Measurements from ENCODE around the gene CIITA. TPM values are rescaled to one million over a fixed set of nuclear protein-coding genes. Genes with fewer than 3 reads are reported as not detected.

CIITA gene
- total and polyA plus RNA-seq, 10 of the 15 experiments (the other 5 are each of a cell fraction or from before 2014, with no cell fraction given), result 11.5 to 145 (median 49.7) TPM

- TF ChIP-seq ZNF687 (IDR thresholded peaks at IDR 0.05) (peak; percentile 44; the same call in 1 of the 2 replicates), CBFB (IDR thresholded peaks at IDR 0.05; ENCODE audit: low read depth) (no peak), FOS (IDR thresholded peaks at IDR 0.05; ENCODE audit: borderline replicate concordance, extremely low read depth, insufficient read length) (no peak), RAD21 (IDR thresholded peaks at IDR 0.05; ENCODE audit: insufficient read depth, low read depth, low read length) (peak; percentile 97), MEF2B (IDR thresholded peaks at IDR 0.05; ENCODE audit: partially characterized antibody, poor library complexity, severe bottlenecking) (peak; percentile 37), CREB1 (IDR thresholded peaks at IDR 0.05; ENCODE audit: low read depth) (no peak), ZBED1 (IDR thresholded peaks at IDR 0.05; ENCODE audit: borderline replicate concordance) (no peak), MYB (IDR thresholded peaks at IDR 0.05; ENCODE audit: borderline replicate concordance, low read depth, low read length) (no peak), SUZ12 (IDR thresholded peaks at IDR 0.05; ENCODE audit: unreplicated experiment) (no peak), HSF1 (IDR thresholded peaks at IDR 0.05; ENCODE audit: low read depth, low read length) (no peak), PML (IDR thresholded peaks at IDR 0.05; ENCODE audit: low read length) (peak; percentile 63; the same call in 1 of the 2 replicates), GABPA (IDR thresholded peaks at IDR 0.05; ENCODE audit: low read depth) (no peak), ZNF24 (IDR thresholded peaks at IDR 0.05) (0 out of 2 replicates have a peak, but pooled peaks have one; percentile 16), MEF2A (IDR thresholded peaks at IDR 0.05; ENCODE audit: insufficient read depth, low read depth, low read length) (0 out of 2 replicates have a peak, but pooled peaks have one; percentile 34), SPI1 (IDR thresholded peaks at IDR 0.05; ENCODE audit: borderline replicate concordance, insufficient read depth, low read depth, low read length) (no peak), JUND (IDR thresholded peaks at IDR 0.05; ENCODE audit: low read depth, low read length) (no peak), NFXL1 (IDR thresholded peaks at IDR 0.05; ENCODE audit: borderline replicate concordance) (no peak), EP300 (IDR thresholded peaks at IDR 0.05; ENCODE audit: borderline replicate concordance in 1 of 2, control insufficient read depth in 1 of 2, low read depth in 2 of 2, low read length in 2 of 2) (no peak), RAD51 (IDR thresholded peaks at IDR 0.05) (no peak), BACH1 (IDR thresholded peaks at IDR 0.05; ENCODE audit: borderline replicate concordance) (peak; percentile 20; the same call in 1 of the 2 replicates), EGR1 (IDR thresholded peaks at IDR 0.05; ENCODE audit: borderline replicate concordance in 1 of 2, low read depth in 2 of 2, low read length in 2 of 2) (no peak), NBN (IDR thresholded peaks at IDR 0.05) (no peak), IRF4 (IDR thresholded peaks at IDR 0.05; ENCODE audit: low read depth, low read length) (no peak), CEBPB (IDR thresholded peaks at IDR 0.05; ENCODE audit: borderline replicate concordance in 1 of 2, low read depth in 2 of 2, low read length in 2 of 2) (no peak), HDAC6 (IDR thresholded peaks at IDR 0.05; ENCODE audit: unreplicated experiment) (no peak)
These were observed 41.4 kb downstream of the CIITA start (continued) for GRCh38 chr16:10918294-10919002.
